RWPE2 (cell line): Measurements from ENCODE around the gene MCCC1.

Experiments used
- ATAC-seq: fragments of 200-7000 bp; cut with Tn5 transposase; 3 replicates; pipeline ENCODE4 v1.9.1; 2021; ENCODE audit warnings: low read depth
- DNase-seq: peaks from one replicate; pipeline ENCODE4 v3.0.0-alpha.2; 2020; ENCODE audit warnings: low spot score
- H3K27ac ChIP-seq: fragments of 450-650 bp; 2 replicates; pipeline ENCODE4 v1.5.1; 2017; ENCODE audit warnings: mild to moderate bottlenecking; ENCODE audit not compliant: poor library complexity, severe bottlenecking
- H3K27me3 ChIP-seq: fragments of 250-450 bp; sonication (Bioruptor Pico); 2 replicates; pipeline ENCODE4 v1.5.1; 2021; ENCODE audit warnings: mild to moderate bottlenecking, moderate library complexity; ENCODE audit not compliant: insufficient read depth, poor library complexity, severe bottlenecking
- H3K36me3 ChIP-seq: fragments of 250-450 bp; sonication (Bioruptor Pico); 2 replicates; pipeline ENCODE4 v1.5.1; 2020; ENCODE audit warnings: low read depth, mild to moderate bottlenecking, moderate library complexity
- H3K4me1 ChIP-seq: fragments of 250-450 bp; sonication (Bioruptor Pico); 2 replicates; pipeline ENCODE4 v1.5.1; 2021; ENCODE audit warnings: mild to moderate bottlenecking, moderate library complexity; ENCODE audit not compliant: insufficient read depth, poor library complexity, severe bottlenecking
- H3K4me3 ChIP-seq: fragments of 250-450 bp; sonication (Bioruptor Pico); 2 replicates; pipeline ENCODE4 v1.5.1; 2021; ENCODE audit warnings: mild to moderate bottlenecking, moderate library complexity; ENCODE audit not compliant: severe bottlenecking
- H3K9me3 ChIP-seq: fragments of 250-450 bp; sonication (Bioruptor Pico); 2 replicates; pipeline ENCODE4 v1.5.1; 2021; ENCODE audit warnings: mild to moderate bottlenecking, moderate library complexity; ENCODE audit not compliant: severe bottlenecking
- CTCF ChIP-seq: fragments of 450-650 bp; IDR thresholded peaks from one replicate; pipeline ENCODE4 v1.5.1; 2017; ENCODE audit warnings: mild to moderate bottlenecking, moderate library complexity; ENCODE audit not compliant: poor library complexity, severe bottlenecking

The MCCC1 gene

GRCh38 chr3:183027276-183027675 is 72.0 kb downstream of the MCCC1 start:
- H3K4me3 ChIP-seq, result no peak overlapping the region
- ATAC-seq (no peak), DNase-seq (no peak)
- H3K9me3 ChIP-seq, result no peaks in the 10 kb centered on the region
- TF ChIP-seq CTCF, result no peak
- H3K4me1 ChIP-seq, result no peaks in the 10 kb centered on the region
- no peak overlapping the region for H3K27ac ChIP-seq
- peaks cover 9% of the 10 kb centered on the region; the same call in 1 of the 2 replicates for H3K36me3 ChIP-seq
- no peaks in the 10 kb centered on the region for H3K27me3 ChIP-seq

- DNase-seq, result no peak
- no peak overlapping the region for H3K27ac ChIP-seq
- TF ChIP-seq CTCF, result no peak
- no peaks in the 10 kb centered on the region for H3K4me1 ChIP-seq
- H3K9me3 ChIP-seq, result no peaks in the 10 kb centered on the region
- H3K4me3 ChIP-seq, result no peak overlapping the region
- peaks cover 23% of the 10 kb centered on the region for H3K36me3 ChIP-seq
- no peaks in the 10 kb centered on the region for H3K27me3 ChIP-seq
- no peak for ATAC-seq
Measured at GRCh38 chr3:183022936-183023516, 76.3 kb downstream of the MCCC1 start.

GRCh38 chr3:183018421-183019192 is 80.7 kb downstream of the MCCC1 start:
- H3K36me3 ChIP-seq, result peaks cover 30% of the 10 kb centered on the region
- no peak for TF ChIP-seq CTCF

GRCh38 chr3:183015185-183015584 is 84.1 kb downstream of the MCCC1 start:
- Histone ChIP-seq H3K27me3 (no peaks in the 10 kb centered on the region), H3K9me3 (no peaks in the 10 kb centered on the region), H3K4me3 (no peak overlapping the region), H3K4me1 (no peaks in the 10 kb centered on the region), H3K36me3 (peaks cover 12% of the 10 kb centered on the region), H3K27ac (no peak overlapping the region)
- no peak for TF ChIP-seq CTCF
- ATAC-seq, result no peak
- DNase-seq, result no peak

More at GRCh38 chr3:183018421-183019192, 80.7 kb downstream of the MCCC1 start:
- no peak for DNase-seq
- Histone ChIP-seq H3K4me3 (no peak overlapping the region), H3K4me1 (no peaks in the 10 kb centered on the region), H3K27ac (no peak overlapping the region), H3K9me3 (no peaks in the 10 kb centered on the region), H3K27me3 (no peaks in the 10 kb centered on the region)
- ATAC-seq, result no peak

- Histone ChIP-seq H3K27ac (no peak overlapping the region), H3K4me3 (no peak overlapping the region), H3K27me3 (no peaks in the 10 kb centered on the region), H3K4me1 (no peaks in the 10 kb centered on the region), H3K9me3 (no peaks in the 10 kb centered on the region), H3K36me3 (peaks cover 7% of the 10 kb centered on the region; the same call in 1 of the 2 replicates)
- DNase-seq (no peak), ATAC-seq (no peak)
- no peak for TF ChIP-seq CTCF
Measured at GRCh38 chr3:183013856-183014255, 85.4 kb downstream of the MCCC1 start.
